Ishikawa (cell line): ENCODE data around the gene KLK15.

Source experiments
- CEBPB ChIP-seq: IDR thresholded peaks from 2 replicates; pipeline ENCODE4 v1.6.1; 2012
- CREB1 ChIP-seq: IDR thresholded peaks from 2 replicates; pipeline ENCODE4 v1.6.1; 2012; ENCODE audit warnings: low read depth
- EGR1 ChIP-seq: IDR thresholded peaks from 2 replicates; pipeline ENCODE4 v1.6.1; 2012
- EP300 ChIP-seq: IDR thresholded peaks from 2 replicates; pipeline ENCODE4 v1.6.1; 2012; ENCODE audit warnings: borderline replicate concordance
- FOXM1 ChIP-seq: IDR thresholded peaks from 2 replicates; pipeline ENCODE4 v1.6.1; 2012; ENCODE audit warnings: low read depth, borderline replicate concordance
- MAX ChIP-seq: IDR thresholded peaks from 2 replicates; pipeline ENCODE4 v1.6.1; 2012
- NFIC ChIP-seq: IDR thresholded peaks from 2 replicates; pipeline ENCODE4 v1.6.1; 2012
- RAD21 ChIP-seq: IDR thresholded peaks from 2 replicates; pipeline ENCODE4 v1.6.1; 2012; ENCODE audit warnings: low read depth
- REST ChIP-seq: IDR thresholded peaks from 2 replicates; pipeline ENCODE4 v1.6.1; 2012; ENCODE audit warnings: low read depth, mild to moderate bottlenecking
- TAF1 ChIP-seq: IDR thresholded peaks from 2 replicates; pipeline ENCODE4 v1.6.1; 2012; ENCODE audit warnings: low read depth, mild to moderate bottlenecking
- TCF12 ChIP-seq: IDR thresholded peaks from 2 replicates; pipeline ENCODE4 v1.6.1; 2012; ENCODE audit warnings: low read depth
- TEAD4 ChIP-seq: IDR thresholded peaks from 2 replicates; pipeline ENCODE4 v1.6.1; 2012
- YY1 ChIP-seq: IDR thresholded peaks from 2 replicates; pipeline ENCODE4 v1.6.1; 2012; ENCODE audit warnings: low read depth
- ZBTB7A ChIP-seq: IDR thresholded peaks from 2 replicates; pipeline ENCODE4 v1.6.1; 2012; ENCODE audit warnings: low read depth
- TF ChIP-seq, protein P1 (sequence below): IDR thresholded peaks from 2 replicates; pipeline ENCODE4 v1.6.1; 2012

KLK15 gene

DNA sequence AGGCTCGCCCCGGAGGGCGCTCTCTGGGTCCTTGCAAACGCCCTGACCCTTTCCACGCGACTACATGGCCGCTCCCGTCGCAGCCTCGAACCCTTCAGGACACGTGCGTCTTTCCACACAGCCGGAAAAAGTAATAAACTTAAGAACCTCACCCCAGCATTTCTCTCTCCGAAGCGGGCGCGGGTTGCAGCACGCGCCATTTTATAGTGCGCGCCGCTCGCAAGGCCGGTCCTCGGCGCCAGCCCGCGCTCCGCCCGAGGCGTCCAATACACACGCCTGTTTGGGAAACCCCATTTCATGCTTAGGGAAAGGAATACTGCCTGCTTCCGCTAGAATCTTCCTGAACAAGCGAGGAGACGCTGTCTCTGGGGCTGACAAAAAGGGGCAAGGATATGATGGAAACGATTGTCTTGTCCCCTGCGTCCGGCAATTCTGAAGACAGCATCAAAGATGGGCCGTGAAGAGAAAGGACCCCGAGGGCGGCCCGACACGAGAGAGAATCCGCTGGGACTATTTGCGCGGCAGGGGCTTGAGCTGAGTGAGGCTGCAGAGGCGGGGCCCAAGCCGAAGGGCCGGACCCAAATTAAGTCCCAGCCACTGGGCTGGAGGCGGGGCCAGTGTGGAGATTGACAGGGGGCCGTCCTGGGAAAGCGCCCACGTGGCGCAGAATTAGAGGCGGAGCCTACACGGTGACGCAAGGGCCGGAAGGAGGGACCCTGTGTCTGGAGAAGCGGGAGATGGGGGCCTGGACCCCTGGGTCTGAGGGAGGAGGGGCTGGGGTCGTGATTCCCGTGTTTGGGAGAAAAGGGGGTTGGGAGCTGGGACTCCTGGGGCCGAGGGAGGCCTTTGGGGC, 28.7 kb downstream of the KLK15 start:
- TF ChIP-seq EGR1 = no peak; the same call in 1 of the 2 replicates
- TF ChIP-seq, protein P1, sequence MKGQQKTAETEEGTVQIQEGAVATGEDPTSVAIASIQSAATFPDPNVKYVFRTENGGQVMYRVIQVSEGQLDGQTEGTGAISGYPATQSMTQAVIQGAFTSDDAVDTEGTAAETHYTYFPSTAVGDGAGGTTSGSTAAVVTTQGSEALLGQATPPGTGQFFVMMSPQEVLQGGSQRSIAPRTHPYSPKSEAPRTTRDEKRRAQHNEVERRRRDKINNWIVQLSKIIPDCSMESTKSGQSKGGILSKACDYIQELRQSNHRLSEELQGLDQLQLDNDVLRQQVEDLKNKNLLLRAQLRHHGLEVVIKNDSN = peak; percentile 94
- 0 out of 2 replicates have a peak, but pooled peaks have one; percentile 14 for TF ChIP-seq NFIC
- TF ChIP-seq MAX = peak; percentile 96
- TF ChIP-seq TCF12 = peak; percentile 57
- peak; percentile 63 for TF ChIP-seq CEBPB
- TF ChIP-seq CREB1 = 0 out of 2 replicates have a peak, but pooled peaks have one; percentile 34
- TF ChIP-seq ZBTB7A = no peak
- peak; percentile 95 for TF ChIP-seq TAF1

DNA sequence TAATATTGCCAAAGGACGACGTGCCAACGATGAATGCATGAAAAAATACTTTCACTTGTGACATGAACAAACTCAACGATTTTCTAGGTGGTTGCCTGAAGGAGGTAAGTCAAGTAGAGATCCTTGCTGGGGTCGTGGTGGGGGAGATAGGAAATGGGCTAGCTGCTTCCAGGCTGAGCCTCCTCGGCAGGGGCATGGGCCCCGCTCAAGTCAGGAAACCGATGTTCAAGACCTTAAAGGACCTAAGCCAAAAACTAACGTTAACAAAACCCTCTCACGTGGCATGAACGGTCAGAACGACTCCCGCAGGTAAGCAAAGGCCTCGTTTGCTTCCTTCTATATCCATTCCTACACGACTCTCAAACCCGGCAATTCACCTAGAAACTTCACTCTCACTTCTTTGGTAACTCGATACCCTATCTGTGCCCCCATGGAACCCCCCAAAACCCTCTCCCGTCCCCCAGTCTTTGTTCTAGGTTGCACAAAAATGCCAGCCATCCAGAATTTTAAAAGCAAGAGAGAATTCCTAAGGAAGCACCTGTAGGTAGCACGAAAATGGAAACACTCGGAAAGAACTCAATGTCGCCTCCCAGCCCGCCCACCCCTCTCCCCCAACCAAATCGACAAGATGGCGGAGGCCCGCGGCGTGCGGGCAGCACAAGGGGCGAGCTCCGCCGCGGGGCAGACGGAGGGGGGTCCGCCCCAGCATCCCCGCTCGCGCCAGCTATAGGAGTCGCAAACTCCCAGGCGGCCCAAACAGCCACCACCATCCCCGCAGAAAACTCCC, 29.5 kb downstream of the KLK15 start:
- TF ChIP-seq CREB1 (no peak), RAD21 (no peak), ZBTB7A (no peak), YY1 (no peak; the same call in 1 of the 2 replicates), NFIC (no peak), MAX (no peak), TCF12 (no peak), FOXM1 (no peak), TEAD4 (no peak), EGR1 (no peak), TAF1 (no peak; the same call in 1 of the 2 replicates), EP300 (no peak), REST (no peak), CEBPB (no peak)
- TF ChIP-seq, protein P1 = no peak

- TF ChIP-seq TCF12 = no peak
- TF ChIP-seq RAD21 = no peak
- TF ChIP-seq NFIC = no peak
- no peak for TF ChIP-seq TAF1
- TF ChIP-seq MAX = no peak
- no peak for TF ChIP-seq ZBTB7A
- TF ChIP-seq REST = no peak
- TF ChIP-seq, protein P1 = no peak
- TF ChIP-seq YY1 = no peak
- TF ChIP-seq EP300 = no peak
- TF ChIP-seq CREB1 = no peak
- no peak for TF ChIP-seq TEAD4
- no peak for TF ChIP-seq CEBPB
Observed at GRCh38 chr19:50801107-50801506, 32.3 kb downstream of the KLK15 start.

- TF ChIP-seq EP300 (no peak), EGR1 (no peak), CEBPB (no peak), FOXM1 (no peak), YY1 (no peak), CREB1 (no peak), NFIC (no peak), TAF1 (no peak), MAX (no peak), TCF12 (no peak), ZBTB7A (no peak), RAD21 (no peak), TEAD4 (no peak), REST (no peak)
- TF ChIP-seq, protein P1 = no peak
Observed at GRCh38 chr19:50799547-50799851, 33.9 kb downstream of the KLK15 start.
